ENCODE measurements around the gene ACKR2. TPM values are rescaled to one million over a fixed set of nuclear protein-coding genes. Genes with fewer than 3 reads are reported as not detected.
"Not testable (repeated sequence)": the region's sequence is repeated elsewhere in the genome, so short reads cannot be mapped to it uniquely, and the experiment has no call there.

The ACKR2 gene
- total RNA-seq, 1 donor from 2014 or later: 5.6 TPM

GRCh38 chr3:42801048-42801620, 8.1 kb upstream of the ACKR2 start:
- DNase-seq (ENCODE audit: low spot score): no peak

GRCh38 chr3:42801784-42802183, 7.5 kb upstream of the ACKR2 start:
- no peak for DNase-seq (ENCODE audit: low spot score)

GRCh38 chr3:42802876-42803413, 6.3 kb upstream of the ACKR2 start:
- DNase-seq (ENCODE audit: low spot score): no peak

- DNase-seq (ENCODE audit: low spot score): no peak
These were observed 5.7 kb upstream of the ACKR2 start for GRCh38 chr3:42803414-42804105.

- peak; percentile 97 for DNase-seq (ENCODE audit: low spot score)
These were observed 5.0 kb upstream of the ACKR2 start, which contains the start of gene HIGD1A for GRCh38 chr3:42804106-42804830. TSS of gene HIGD1A (minus strand) at chr3:42804490. CDS start at chr3:42794253, 10,237 bp downstream.

- no peak for DNase-seq (ENCODE audit: low spot score)
These were observed 4.5 kb upstream of the ACKR2 start for GRCh38 chr3:42804831-42805132.

- no peak for DNase-seq (ENCODE audit: low spot score)
These were observed 4.0 kb upstream of the ACKR2 start for GRCh38 chr3:42805141-42805821.

GRCh38 chr3:42807929-42808328, 1.3 kb upstream of the ACKR2 start:
- no peak for DNase-seq (ENCODE audit: low spot score)

GRCh38 chr3:42810706-42811105, 1.5 kb downstream of the ACKR2 start:
- DNase-seq (ENCODE audit: low spot score): not testable (repeated sequence)

GRCh38 chr3:42811118-42811883, 2.1 kb downstream of the ACKR2 start:
- DNase-seq (ENCODE audit: low spot score): not testable (repeated sequence)

GRCh38 chr3:42814246-42814645, 5.0 kb downstream of the ACKR2 start:
- no peak for DNase-seq (ENCODE audit: low spot score)

GRCh38 chr3:42814914-42815507, 5.8 kb downstream of the ACKR2 start:
- no peak for DNase-seq (ENCODE audit: low spot score)

- no peak for DNase-seq (ENCODE audit: low spot score)
These were observed 6.6 kb downstream of the ACKR2 start for GRCh38 chr3:42815826-42816225.

GRCh38 chr3:42819351-42819965, 10.2 kb downstream of the ACKR2 start:
- no peak for DNase-seq (ENCODE audit: low spot score)

GRCh38 chr3:42820746-42821051, 11.5 kb downstream of the ACKR2 start:
- no peak for DNase-seq (ENCODE audit: low spot score)

- no peak for DNase-seq (ENCODE audit: low spot score)
These were observed 13.6 kb downstream of the ACKR2 start for GRCh38 chr3:42822828-42823227.

- DNase-seq (ENCODE audit: low spot score): no peak
These were observed 14.1 kb downstream of the ACKR2 start for GRCh38 chr3:42823351-42823750.

GRCh38 chr3:42826141-42826540, 16.9 kb downstream of the ACKR2 start:
- no peak for DNase-seq (ENCODE audit: low spot score)

GRCh38 chr3:42827023-42827422, 17.8 kb downstream of the ACKR2 start:
- no peak for DNase-seq (ENCODE audit: low spot score)

- no peak for DNase-seq (ENCODE audit: low spot score)
These were observed 18.4 kb downstream of the ACKR2 start for GRCh38 chr3:42827654-42828053.
